Measurements from ENCODE around the gene AP3S2.
"Not testable (repeated sequence)": the region's sequence is repeated elsewhere in the genome, so short reads cannot be mapped to it uniquely, and the experiment has no call there.

AP3S2 gene

DNA sequence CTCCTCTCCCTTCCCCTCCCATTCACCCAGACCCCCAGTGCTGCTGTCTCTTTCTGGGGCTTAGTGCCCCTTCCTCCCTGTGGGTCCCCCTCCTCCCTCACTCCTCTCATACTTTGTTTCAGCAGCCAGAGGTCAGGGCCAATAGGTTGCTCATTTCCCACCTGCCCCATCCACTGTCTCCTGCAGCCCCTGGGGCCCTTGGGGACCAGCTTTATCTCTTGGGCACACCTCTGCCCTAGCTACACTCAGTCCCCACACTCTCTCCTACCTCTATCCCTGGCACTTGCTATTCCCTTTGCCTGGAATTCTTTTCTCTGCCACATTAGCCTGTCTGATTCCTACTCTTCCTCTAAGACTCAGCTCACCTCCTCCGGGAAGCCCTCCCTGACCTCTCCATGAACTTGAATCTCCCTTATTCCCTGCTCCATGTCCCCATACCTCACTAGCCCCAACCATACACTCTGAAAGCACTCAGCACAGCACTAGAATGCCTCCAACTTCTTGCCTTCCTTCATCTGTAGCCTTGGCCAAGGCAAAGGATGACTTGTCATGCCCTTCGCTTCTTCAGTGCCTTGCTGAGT is 93.8 kb downstream of the AP3S2 start:
- no peak for DNase-seq (ENCODE audit: low read depth)

DNA sequence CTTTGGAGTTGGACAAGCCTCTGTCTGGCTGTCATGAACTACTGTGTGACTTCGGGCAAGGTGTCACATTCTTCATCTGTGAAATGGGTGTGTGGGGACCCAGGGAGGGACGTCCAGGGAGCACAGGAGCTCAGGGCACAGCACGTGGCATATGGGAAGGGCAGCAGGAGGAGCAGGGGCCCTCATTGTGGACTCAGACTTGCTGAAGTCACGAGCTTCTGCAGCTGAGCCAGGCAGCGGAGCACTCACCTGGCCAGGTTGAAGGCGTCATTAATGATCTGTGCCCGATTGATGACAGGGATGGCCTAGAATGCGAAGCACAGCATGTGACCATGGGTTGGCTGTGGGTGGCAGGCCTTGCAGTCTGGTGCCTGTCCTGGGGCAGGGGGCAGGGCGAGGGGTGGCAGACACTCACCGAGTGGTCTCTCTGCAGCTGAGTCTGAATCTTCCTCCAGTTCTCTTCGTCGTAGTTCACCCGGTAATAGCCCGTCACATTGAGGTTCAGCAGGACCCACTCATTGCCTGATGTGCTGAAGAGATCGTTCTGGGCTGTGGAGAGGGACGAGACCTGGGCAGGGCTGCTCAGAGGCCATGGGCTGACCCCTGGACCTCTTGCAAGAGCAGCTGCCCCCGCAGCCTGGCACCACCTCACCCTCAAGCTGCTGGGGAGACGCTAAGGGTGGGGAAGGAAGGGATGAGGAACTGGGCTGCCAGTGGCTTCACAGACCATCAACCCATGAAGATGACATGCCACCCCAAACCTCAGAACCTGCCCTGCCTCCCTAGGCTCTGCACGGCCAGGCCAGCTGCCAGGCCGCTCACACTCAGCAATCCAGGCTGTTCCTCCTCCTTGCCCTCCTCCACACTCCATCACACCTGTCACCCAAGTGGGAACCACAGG is 94.5 kb downstream of the AP3S2 start:
- DNase-seq (ENCODE audit: low read depth) = no peak

DNA sequence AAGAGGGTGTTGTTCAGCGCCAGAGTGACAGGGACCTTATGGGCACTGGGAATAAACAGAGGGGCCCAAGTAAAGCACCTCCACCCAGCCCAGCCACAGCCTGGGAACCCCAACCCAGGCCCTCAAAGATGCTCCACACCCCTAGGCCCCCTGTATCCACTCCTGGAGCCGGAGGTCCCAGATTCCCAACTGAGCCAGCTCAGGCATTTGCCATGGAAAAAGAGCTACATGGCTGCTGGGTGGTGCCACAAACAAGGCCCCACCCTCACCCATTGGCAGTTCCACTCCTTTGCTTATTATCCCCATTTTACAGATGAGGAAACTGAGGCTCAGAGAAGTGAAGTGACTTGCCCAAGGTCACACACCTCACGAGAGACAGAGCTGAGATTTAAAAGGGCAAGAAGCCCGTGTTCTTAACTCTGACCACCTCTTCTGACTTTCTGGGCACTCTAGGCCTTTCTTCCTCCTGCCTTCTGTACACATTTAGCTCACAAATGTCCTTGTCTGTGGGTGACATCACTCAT is 96.1 kb downstream of the AP3S2 start:
- no peak for DNase-seq (ENCODE audit: low read depth)

DNA sequence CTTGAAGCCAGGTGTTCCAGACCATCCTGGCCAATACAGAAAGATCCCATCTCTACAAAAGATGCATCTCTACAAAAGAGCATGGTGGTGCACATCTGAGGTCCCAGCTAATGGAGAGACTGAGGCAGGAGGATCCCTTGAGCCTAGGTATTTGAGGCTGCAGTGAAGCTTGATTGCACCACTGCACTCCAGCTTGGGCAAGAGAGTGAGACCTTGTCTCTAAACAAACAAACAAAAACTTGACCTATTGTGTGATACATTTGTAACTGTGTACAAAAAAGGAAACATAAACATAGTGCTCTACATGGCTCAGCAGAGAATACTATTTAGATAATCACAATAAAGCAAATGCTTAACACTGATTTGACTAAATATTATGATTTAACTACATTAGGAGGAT is 97.8 kb downstream of the AP3S2 start:
- DNase-seq (ENCODE audit: low read depth) = no peak

DNA sequence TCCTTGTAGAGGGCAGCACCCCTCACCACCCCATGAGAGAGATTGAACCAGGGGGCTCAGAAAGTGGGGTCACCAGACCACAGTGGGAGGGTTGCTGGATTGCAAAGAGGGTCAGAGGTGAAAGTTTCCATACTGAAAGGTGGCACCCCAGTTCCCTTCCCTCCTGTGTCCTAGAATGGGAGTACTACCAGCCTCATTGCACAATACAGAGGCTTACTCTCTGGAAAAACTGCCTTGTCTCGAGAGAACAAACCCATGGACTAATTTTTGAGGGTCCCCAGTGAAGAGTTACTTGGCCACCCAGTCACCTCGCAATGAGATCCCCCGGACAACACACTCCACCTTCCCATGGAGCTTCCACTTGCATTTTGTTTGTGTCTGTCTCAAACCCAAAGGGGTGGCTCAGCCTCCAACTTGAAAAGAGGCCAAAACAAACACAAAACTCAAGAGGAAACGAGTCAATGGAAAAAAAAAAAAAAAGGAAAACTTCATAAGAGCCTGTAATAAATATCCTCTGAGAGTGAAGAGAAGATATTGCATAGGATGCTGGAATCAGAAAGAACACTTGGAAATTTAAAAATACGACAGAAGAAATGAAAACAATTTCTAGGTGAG is 99.1 kb downstream of the AP3S2 start:
- DNase-seq (ENCODE audit: low read depth) = no peak

DNA sequence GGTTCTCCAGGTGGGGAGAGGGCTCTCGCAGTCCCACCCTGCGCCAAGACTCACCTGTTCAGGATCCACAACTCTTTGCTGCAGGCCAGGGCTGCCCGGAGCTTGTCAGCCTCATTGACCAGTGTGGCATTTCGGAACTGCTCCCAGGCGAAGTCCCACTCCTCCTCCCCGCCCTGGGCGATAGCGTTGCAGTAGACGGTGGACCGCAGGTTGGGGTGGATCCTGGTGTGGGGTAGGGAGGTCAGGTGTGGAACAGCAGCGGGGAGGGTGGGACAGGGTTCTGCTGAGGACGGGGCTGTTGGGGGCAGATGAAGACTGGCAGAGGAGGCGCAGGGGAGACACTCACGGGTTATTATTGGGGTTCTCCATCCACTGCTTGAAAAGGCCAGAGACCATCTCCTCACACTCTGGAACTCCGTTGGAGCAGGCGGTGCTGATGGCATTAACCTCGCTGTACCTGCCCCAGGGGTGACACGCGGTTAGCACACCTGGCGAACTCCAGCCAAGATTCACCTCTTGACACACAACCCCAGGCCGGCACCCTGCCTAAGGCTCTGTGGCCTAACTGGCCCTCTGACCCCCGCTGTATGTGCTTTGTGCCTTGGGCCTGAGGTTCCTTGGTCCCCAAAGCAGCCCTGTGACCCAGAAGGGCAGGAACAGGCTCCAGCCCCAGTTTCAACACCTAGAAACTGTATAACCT is 101.5 kb downstream of the AP3S2 start:
- no peak for DNase-seq (ENCODE audit: low read depth)

DNA sequence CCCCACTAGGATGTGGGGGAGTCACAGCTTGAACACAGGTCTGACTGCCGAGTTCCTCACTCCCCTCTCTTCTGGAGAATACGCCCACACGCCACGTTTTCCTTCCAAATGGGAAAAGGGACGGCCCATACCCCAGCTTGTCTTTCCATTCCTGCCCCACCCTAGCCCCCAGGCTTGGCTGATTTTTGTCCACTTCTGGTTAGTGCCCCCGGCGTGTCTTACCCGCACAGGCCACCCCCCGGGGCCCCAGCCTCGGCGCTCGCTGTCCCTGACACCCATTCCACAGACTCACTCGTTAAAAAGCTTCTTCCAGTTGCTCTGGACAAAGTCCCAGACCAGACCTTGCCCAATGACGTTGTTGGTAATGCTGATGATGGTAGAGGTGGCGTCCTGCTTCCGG is 103.1 kb downstream of the AP3S2 start:
- DNase-seq (ENCODE audit: low read depth) = no peak

DNA sequence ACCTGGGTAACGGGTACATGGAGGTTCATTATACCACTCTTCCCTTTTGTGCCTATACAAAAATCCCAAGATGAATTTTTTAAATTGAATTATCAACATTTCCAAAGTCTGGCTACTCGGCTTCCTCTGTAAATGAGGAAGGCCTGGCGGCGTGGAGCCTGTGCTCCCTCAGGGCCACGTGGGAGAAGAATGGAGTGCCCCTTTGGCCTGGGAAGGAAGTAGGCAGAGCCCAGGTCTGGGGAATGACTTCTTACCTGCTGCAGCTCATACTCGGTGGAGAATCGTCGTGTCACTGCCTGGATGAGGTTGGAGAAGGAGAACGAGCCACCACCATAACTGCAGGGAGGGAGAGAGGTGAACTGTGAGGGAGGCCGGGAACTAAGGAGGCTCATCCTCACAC is 103.6 kb downstream of the AP3S2 start:
- no peak for DNase-seq (ENCODE audit: low read depth)

DNA sequence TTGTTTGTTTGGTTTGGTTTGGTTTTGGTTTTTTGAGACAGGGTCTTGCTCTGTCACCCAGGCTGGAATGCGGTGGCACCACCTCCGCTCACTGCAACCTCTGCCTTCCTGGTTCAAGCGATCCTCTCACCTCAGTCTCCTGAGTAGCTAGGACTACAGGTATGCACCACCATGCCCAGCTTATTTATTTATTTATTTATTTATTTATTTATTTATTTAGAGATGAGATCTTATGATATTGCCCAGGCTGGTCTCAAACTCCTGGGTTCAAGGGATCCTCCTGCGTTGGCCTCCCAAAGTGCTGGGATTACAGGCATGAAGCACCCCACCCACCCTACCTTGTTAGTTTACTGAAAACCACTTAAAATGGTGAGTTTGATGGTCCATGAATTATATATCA is 105.2 kb downstream of the AP3S2 start:
- DNase-seq (ENCODE audit: low read depth) = not testable (repeated sequence)

DNA sequence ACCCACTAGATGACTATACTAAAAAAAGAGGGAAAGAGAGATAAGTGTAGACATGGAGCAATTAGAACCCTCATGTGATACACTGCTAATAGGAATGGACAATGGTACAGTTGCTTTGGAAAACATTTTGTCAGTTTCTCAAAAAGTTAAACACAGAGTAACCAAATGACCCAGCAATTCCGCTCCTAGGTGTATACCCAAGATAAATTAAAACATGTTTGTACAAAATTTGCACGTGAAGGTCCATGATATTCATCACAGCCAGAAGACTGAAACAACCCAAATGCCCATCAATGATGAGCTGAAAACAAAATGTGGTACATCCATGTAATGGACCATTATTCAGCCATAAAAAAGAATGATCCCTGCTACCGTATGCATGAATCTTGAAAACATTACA is 105.8 kb downstream of the AP3S2 start:
- no peak for DNase-seq (ENCODE audit: low read depth)

DNA sequence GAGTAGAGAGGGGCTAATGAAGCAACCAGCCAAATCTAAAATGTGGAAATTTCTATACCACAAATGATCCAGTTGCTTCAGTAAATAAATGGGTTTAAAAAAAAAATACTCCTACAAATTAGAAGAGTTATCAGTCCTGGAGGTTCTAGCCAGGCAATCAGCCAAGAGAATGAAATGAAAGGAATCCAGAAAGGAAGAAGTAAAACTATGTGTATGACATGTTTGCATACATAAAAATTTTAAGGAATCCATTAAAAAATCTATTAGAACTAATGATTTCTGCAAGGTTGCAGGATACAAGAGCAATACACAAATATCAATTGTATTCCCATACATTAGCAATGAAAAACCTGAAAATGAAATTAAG is 108.0 kb downstream of the AP3S2 start:
- no peak for DNase-seq (ENCODE audit: low read depth)

DNA sequence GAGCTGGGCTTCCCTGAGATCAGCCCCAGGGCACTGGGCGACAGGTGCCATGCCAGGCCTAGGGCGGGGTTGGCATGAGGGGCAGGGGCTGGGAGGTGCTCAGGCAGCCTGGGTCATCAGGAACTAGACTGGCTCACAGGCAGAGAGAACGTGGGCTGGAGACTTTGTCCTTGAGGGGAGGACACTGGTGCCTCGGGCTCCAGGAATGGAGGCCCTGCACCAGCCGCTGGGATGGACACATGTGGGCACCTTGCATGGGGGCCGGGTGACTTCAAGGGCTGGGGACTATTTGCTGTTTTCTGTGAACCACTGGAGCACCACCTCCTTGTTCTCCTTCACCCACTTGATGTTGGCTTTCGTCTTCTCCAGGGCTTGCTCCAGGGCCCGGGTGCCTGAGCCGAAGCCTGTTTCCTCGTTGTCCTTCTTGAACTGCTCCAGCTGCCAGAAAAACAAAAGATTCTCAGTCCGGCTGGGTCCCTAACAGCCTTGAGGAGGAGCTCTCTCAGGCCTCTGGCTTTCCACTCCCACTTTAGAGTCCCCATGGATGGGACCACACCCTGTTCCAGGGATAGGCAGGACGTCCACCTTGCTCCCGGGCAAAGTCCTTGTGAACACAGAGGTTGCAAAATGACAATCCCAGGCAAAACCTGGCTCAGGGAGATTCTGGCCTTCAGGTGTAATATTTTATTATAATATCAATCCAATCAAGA is 108.6 kb downstream of the AP3S2 start:
- DNase-seq (ENCODE audit: low read depth) = no peak

DNA sequence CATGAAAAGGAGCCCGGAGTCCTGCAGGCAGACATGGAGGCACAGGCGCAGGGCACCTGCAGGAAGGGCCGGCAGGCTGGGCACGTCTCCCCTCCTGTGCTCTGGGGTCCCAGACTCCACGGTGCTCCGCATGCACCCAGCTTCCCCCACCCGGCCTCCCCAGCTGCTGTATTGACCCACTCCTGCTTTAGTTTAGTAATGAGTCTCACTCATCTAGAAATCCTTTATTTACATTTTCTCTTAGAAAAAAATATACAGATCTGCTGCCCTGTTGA is 109.2 kb downstream of the AP3S2 start:
- no peak for DNase-seq (ENCODE audit: low read depth)

DNA sequence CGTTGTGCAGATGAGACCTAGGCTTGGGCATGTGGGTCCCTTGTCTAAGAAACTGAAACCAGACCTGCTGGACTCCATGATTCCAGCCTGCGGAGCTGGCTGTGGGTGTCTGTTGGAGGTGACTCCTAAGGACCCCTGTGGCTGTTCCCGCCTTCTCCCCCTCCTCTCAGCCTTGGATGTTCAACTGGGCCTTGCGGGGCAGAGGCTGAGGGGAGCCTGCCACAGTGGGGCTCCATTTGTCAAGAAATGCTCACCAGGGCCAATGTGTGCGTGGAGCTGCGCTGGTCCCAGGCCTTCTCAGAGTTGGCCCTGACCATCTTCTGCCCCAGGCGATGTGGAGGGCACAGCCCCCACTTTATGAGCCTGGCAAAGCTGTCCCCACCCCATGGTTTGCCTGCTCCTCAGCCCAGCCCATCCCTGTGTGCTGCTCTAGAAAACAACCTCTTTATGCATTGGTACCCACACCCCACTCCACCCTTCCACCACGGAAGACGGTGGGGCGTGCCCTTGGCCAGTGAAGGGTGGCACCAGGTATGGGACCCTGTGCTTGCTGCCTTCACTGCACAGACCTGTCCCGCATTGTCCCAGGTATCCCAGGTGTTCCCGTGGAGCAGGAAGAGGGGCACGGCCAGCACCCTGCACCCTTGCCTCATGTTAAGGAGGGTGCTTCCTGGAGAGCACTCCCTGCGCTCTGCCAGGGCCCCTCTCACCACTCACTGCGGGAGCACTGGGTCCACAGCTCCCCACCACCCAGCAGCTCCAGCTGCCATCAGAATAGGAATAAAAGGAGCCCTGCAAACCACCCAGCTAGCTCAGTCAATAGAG is 109.7 kb downstream of the AP3S2 start:
- no peak for DNase-seq (ENCODE audit: low read depth)

DNA sequence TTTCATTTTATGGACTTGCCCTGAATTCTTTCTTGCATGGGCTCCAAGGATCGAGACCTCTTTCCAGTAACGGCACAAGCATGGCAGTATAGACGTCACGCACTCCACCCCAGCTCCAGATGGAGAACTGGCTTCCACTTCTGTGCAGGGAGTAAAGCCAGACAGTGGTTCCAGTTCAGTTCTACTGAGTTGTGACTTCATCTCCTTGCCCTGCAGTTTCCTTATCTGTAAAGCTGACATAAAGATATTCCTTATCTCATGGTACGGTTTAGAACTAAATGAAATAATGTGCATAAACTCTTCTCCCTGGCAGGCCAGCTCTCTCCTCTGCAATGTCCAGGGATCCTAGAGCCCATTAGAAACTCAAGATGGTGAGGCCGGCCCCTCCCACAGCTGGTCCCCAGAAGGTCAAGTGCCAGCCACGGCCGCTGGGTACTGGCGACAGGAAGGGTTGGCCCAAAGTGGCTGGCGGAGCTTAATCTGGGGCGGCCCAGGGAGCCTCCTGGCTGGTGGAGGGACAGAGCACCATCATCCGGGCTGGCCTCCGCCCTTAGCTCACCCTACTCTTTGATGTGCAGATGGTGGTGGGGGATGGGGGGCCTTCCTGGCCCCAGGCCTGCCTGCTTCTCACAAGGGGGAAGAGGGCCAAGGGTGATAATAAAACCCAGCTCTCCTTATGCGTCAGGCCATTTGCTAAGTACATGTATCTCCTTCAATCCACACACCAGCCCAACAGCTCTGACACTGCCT is 110.5 kb downstream of the AP3S2 start:
- DNase-seq (ENCODE audit: low read depth) = no peak

DNA sequence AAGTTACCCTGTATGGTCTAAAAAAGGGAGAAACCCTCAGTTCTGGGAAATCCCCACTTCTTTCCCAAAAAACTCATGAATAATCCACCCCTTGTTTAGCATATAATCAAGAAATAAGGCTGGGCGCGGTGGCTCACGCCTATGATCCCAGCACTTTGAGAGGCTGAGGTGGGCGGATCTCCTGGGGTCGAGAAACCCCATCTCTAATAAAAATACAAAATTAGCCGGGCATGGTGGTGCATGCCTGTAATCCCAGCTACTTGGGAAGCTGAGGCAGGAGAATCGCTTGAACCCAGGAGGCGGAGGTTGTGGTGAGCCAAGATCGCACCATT is 111.2 kb downstream of the AP3S2 start:
- DNase-seq (ENCODE audit: low read depth) = not testable (repeated sequence)

DNA sequence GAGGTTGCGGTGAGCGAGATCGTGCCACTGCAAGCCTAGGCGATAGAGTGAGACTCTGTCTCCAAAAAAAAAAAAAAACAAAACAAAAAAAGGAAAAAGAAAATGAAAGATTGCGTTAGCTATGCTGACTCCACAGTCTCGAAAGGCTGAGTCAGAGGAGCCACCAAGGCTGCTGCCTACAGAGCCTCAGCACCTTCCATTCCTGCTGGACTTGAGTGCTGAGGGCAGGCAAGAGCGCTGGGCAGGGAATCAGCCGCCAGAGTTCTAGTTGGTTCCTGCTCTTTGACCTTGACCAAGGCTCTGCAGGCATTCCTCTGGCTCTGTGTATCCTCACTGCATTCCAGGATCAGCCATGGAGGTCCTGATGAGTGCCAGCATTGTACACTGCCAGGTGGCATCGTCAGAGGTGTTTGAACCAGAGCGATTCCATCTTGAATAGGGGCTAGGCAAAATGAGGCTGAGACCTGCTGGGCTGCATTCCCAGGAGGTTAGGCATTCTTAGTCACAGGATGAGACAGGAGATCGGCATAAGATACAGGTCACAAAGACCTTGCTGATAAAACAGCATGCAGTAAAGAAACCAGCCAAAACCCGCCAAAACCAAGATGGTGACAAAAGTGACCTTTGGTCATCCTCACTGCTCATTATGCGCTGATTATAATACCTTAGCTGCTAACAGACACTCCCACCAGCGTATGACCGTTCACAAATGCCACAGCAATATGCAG is 111.7 kb downstream of the AP3S2 start:
- DNase-seq (ENCODE audit: low read depth) = no peak

DNA sequence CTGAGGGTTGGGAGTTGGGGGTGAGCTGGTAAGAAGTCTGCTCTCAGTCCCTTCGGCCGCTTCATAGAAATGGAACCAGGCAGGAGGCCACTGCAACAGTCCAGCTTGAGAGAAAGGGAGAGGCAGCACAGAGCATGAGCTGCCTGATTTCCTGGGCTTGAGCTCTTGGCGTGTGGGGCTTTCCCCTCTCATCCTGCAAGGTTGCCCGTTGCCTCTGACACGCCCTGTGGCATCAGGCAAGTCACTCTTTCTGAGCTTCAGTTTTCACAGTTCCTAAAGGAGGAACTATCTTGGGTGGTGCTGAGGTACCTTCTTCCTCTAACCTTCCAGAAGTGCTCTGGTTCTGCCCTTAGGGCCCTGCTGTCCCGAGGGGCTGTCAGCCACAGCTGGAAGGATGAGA is 112.7 kb downstream of the AP3S2 start:
- no peak for DNase-seq (ENCODE audit: low read depth)

DNA sequence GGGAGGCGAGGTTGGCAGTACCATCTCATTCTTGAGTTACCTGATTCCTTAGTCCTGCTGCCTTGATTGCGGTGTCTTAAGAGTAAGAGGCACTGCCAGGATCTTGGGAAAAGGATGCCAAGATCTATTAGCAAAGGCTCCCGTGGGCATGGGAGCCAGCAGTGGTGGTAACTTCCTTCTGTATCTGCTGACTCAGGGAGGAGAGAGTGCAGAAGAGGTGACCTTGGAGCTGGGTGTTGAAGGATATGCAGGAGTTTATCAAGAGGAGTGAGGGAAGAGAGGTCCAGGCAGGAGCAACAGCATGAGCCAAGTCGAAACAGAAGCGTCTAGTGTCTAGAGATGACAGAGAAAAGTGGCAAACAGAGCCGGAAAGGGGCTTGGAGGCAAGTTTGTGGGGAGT is 113.2 kb downstream of the AP3S2 start:
- DNase-seq (ENCODE audit: low read depth) = no peak
